WI38 (cell line): ENCODE results near the gene PLXNB2.

Source experiments
- H3K4me3 ChIP-seq: 2 replicates; pipeline ENCODE4 v1.5.1; 2011; ENCODE audit warnings: low read depth, mild to moderate bottlenecking, control low read depth, low read length
- TF ChIP-seq, protein P1 (sequence below): IDR thresholded peaks from 2 replicates; pipeline ENCODE4 v1.5.1; 2012; ENCODE audit warnings: low read depth, mild to moderate bottlenecking, control low read depth, low read length

The PLXNB2 gene

DNA sequence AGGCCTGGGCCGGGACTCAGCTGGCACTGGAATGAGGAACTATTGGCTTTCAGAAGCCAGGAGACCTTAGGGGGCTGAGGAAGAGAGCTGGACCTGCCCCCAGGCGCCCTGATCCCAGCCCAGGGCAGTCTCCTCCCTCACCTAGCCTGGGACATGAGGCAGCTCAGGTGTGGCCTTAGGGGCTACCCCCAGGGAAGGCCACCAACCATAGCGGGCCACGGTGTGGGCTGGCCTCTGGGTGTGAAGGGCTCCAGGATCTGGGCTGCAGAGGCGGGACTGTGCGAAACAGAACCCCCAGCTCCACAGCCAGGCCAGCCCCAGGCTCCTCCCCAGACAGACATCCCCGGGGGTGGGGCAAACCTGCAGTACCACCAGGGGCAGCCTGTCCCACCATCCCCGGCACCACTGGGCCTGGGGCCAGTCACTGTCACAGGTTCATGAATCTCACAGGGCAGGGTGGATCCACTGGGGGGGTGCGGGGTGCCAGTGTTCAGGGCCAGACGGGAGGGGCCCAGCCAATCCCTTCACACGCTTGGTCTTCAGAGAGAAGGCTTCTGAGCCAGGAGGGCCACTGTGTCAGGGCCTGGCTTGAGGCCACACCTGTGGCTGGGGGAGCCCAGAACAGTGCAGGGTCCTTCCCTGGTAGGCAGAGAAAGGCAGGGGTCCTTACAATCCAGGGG is 3.5 kb downstream of the PLXNB2 start:
- peak overlapping the region; percentile 24 for H3K4me3 ChIP-seq
- TF ChIP-seq, protein P1, sequence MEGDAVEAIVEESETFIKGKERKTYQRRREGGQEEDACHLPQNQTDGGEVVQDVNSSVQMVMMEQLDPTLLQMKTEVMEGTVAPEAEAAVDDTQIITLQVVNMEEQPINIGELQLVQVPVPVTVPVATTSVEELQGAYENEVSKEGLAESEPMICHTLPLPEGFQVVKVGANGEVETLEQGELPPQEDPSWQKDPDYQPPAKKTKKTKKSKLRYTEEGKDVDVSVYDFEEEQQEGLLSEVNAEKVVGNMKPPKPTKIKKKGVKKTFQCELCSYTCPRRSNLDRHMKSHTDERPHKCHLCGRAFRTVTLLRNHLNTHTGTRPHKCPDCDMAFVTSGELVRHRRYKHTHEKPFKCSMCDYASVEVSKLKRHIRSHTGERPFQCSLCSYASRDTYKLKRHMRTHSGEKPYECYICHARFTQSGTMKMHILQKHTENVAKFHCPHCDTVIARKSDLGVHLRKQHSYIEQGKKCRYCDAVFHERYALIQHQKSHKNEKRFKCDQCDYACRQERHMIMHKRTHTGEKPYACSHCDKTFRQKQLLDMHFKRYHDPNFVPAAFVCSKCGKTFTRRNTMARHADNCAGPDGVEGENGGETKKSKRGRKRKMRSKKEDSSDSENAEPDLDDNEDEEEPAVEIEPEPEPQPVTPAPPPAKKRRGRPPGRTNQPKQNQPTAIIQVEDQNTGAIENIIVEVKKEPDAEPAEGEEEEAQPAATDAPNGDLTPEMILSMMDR: no peak

DNA sequence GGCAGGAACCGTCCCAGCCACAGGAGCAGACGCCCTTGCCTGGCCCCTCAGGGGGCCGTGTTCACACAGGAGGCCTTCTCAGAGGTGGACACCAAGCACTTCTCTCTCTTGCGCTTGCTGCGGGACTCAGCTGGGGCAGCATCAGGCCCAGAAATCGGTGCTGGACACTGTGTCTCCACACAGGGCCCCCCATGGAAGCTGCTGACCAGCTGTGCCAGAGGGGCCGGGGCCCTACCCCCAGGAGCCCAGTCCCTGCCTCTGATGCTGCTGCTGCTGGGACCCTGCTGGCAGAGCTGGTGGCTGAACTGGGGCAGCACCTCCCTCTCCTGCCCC is 4.0 kb downstream of the PLXNB2 start:
- H3K4me3 ChIP-seq: no peak overlapping the region
- TF ChIP-seq, protein P1: no peak

DNA sequence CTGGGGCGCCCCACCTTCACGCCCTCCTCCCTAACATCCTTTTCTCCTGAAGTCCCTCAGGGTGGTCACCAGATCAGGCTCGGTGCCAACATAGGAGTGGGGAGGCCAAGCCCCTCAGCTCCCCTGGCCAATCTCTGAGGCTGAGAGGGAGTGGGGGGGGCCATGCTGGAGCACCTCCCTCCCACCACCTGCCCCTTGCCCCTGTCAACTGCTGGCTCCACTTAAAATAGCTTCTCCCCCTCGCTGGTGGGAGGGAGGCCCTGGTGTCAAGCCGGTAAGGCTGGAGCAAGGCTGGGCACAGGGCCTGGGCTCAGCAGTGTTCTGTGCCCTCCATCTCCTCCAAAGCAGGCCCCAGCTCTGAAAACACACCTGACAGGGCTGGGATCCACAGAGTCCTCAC is 4.9 kb downstream of the PLXNB2 start:
- TF ChIP-seq, protein P1: no peak
- no peak overlapping the region for H3K4me3 ChIP-seq

DNA sequence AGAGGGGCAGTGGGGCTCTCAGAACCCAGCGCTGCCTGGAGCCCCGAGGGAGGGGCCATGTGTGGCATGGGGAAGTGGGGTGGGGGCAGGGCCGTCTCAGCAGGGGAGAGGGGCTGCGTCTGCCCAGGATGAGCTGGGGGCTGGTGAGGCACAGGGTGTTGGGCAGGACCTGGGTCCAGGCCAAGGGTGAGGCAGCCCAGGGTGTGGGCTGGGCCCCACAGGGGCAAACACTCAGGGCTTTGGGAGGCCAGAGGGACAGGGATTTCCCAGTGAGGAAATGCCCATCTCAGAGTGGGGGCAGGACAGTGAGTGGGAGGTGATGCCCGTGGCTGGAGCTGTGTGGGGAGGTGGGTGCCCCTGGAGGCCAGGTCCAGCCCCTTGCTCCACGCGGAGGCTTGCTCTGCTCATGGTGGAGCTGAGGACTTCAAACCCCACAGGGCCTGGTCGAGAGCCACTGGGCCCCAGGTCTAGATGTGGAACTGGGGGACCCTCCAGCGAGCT is 5.4 kb downstream of the PLXNB2 start:
- TF ChIP-seq, protein P1: no peak
- no peak overlapping the region for H3K4me3 ChIP-seq

DNA sequence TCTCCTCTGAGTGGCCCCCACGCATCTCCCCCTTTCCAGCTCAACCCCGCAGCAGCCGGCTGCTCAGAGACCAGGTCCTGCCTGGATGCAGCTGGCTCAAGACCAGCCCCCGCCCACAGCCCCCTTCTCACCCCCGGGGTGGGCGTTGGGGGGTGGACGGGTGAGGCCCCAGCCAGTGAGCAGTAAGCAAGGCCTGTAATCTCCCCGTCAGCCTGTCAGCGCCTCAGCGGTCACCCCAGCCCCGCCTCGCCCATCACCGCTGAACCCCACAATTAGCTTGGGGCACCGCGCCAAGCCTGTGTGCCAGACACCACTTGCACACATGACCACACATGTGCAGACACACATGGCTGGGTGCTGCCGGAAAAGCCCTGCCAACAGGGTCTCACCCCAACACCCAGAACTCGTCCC is 5.9 kb downstream of the PLXNB2 start:
- H3K4me3 ChIP-seq: no peak overlapping the region
- TF ChIP-seq, protein P1: no peak

DNA sequence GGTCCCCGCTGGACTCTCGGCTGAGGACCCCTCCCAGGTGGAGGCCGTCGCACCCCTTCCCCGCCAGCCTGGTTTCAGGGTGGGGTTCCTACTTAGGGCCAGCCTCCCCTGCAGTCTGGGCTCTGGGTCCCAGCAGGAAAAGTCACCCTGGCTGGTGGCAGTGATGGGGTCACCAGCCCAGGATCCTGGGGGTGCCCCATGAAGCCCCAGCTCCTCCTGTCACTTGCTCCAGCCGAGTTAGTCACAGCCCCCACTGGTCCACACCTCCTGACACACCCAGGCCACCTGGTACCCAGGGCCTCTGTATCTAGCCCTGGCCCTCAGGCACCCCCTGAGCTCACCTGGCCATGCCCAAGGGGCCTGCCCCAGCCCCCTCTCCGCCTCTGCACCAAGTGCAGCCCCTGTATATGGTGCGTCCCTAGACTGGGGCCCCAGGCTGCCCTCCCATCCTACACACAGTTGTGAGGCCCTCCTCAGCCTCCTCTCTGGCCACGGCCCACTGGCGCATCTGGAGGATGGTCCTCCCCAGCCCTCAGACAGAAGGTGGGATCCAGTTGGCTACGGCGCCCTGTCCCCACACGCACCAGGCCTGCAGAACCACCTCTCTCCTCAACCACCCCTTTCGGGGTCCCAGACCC is 6.7 kb downstream of the PLXNB2 start:
- H3K4me3 ChIP-seq: no peak overlapping the region

More for the DNA sequence above, 6.7 kb downstream of the PLXNB2 start:
- TF ChIP-seq, protein P1: no peak
